ENCODE results near the gene CHST6. TPM values are rescaled to one million over a fixed set of nuclear protein-coding genes. Genes with fewer than 3 reads are reported as not detected.

Gene CHST6
- total RNA-seq, 1 experiment from 2014 or later, result 17.9 TPM

GRCh38 chr16:75527825-75528299 is 32.6 kb upstream of the CHST6 start:
- Histone ChIP-seq H2AFZ (ENCODE audit: low read depth, low read length, poor library complexity, severe bottlenecking) (no peak overlapping the region), H4K20me1 (ENCODE audit: insufficient read depth) (no peaks in the 10 kb centered on the region), H3K4me2 (ENCODE audit: low read length) (no peak overlapping the region), H3K4me3 (replicated peaks in 1 of 2; ENCODE audit: low read depth in 1 of 2, low read length in 2 of 2) (no peak overlapping the region), H3K27me3 (ENCODE audit: insufficient read depth, low read length) (no peaks in the 10 kb centered on the region), H3K9ac (ENCODE audit: low read length) (no peak overlapping the region), H3K27ac (ENCODE audit: low read depth, low read length) (no peak overlapping the region), H3K9me3 (ENCODE audit: control insufficient read depth in 1 of 2, insufficient read depth in 1 of 2, low read depth in 1 of 2, low read length in 2 of 2) (no peaks in the 10 kb centered on the region), H3K9me2 (ENCODE audit: insufficient read depth) (no peaks in the 10 kb centered on the region), H3K4me1 (ENCODE audit: control insufficient read depth in 1 of 2, insufficient read depth in 2 of 2, low read length in 2 of 2) (no peaks in the 10 kb centered on the region), H3K36me3 (ENCODE audit: control insufficient read depth in 1 of 2, insufficient read depth in 2 of 2, low read length in 2 of 2) (no peaks in the 10 kb centered on the region), H3K79me2 (ENCODE audit: insufficient read depth, low read length) (no peaks in the 10 kb centered on the region)
- ChIA-PET RAD21 (ENCODE audit: low non-redundant PET in 1 of 2, low total read pairs in 2 of 2, uncharacterized antibody in 2 of 2, unreplicated experiment in 2 of 2) (no interaction called here), POLR2A (interaction anchor here (0.8 kb wide), 1 partner anchor 10 kb away, joined by 3 read pairs; no protein-coding TSS in a partner anchor), CTCF (no interaction called here)
- DNase-seq (ENCODE audit: low read depth, low spot score), result no peak
- no peak for ATAC-seq
- no TSS peak for BruUV-seq (replicated peaks)
- intact Hi-C loops (cut with micrococcal nuclease), result no loop called here
- TF ChIP-seq, protein P1, sequence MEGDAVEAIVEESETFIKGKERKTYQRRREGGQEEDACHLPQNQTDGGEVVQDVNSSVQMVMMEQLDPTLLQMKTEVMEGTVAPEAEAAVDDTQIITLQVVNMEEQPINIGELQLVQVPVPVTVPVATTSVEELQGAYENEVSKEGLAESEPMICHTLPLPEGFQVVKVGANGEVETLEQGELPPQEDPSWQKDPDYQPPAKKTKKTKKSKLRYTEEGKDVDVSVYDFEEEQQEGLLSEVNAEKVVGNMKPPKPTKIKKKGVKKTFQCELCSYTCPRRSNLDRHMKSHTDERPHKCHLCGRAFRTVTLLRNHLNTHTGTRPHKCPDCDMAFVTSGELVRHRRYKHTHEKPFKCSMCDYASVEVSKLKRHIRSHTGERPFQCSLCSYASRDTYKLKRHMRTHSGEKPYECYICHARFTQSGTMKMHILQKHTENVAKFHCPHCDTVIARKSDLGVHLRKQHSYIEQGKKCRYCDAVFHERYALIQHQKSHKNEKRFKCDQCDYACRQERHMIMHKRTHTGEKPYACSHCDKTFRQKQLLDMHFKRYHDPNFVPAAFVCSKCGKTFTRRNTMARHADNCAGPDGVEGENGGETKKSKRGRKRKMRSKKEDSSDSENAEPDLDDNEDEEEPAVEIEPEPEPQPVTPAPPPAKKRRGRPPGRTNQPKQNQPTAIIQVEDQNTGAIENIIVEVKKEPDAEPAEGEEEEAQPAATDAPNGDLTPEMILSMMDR (IDR thresholded peaks at IDR 0.05 in 2 of 3, conservative IDR thresholded peaks at IDR 0.05 in 1 of 3; ENCODE audit: borderline replicate concordance in 1 of 3, insufficient read depth in 1 of 3, low read depth in 2 of 3, low read length in 2 of 3), result no peak
- TF ChIP-seq CBX3 (IDR thresholded peaks at IDR 0.05; ENCODE audit: low read depth), result no peak
- no peak for TF ChIP-seq EZH2 (IDR thresholded peaks at IDR 0.05)
- TF ChIP-seq ZFX (IDR thresholded peaks at IDR 0.05), result no peak
- TF ChIP-seq, protein P2, sequence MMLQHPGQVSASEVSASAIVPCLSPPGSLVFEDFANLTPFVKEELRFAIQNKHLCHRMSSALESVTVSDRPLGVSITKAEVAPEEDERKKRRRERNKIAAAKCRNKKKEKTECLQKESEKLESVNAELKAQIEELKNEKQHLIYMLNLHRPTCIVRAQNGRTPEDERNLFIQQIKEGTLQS (IDR thresholded peaks at IDR 0.05), result no peak
- TF ChIP-seq, protein P3, sequence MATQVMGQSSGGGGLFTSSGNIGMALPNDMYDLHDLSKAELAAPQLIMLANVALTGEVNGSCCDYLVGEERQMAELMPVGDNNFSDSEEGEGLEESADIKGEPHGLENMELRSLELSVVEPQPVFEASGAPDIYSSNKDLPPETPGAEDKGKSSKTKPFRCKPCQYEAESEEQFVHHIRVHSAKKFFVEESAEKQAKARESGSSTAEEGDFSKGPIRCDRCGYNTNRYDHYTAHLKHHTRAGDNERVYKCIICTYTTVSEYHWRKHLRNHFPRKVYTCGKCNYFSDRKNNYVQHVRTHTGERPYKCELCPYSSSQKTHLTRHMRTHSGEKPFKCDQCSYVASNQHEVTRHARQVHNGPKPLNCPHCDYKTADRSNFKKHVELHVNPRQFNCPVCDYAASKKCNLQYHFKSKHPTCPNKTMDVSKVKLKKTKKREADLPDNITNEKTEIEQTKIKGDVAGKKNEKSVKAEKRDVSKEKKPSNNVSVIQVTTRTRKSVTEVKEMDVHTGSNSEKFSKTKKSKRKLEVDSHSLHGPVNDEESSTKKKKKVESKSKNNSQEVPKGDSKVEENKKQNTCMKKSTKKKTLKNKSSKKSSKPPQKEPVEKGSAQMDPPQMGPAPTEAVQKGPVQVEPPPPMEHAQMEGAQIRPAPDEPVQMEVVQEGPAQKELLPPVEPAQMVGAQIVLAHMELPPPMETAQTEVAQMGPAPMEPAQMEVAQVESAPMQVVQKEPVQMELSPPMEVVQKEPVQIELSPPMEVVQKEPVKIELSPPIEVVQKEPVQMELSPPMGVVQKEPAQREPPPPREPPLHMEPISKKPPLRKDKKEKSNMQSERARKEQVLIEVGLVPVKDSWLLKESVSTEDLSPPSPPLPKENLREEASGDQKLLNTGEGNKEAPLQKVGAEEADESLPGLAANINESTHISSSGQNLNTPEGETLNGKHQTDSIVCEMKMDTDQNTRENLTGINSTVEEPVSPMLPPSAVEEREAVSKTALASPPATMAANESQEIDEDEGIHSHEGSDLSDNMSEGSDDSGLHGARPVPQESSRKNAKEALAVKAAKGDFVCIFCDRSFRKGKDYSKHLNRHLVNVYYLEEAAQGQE (IDR thresholded peaks at IDR 0.05; ENCODE audit: low read depth), result no peak
- TF ChIP-seq FOSL1 (IDR thresholded peaks at IDR 0.05; ENCODE audit: low read depth), result no peak
- TF ChIP-seq ZNF274 (IDR thresholded peaks at IDR 0.05; ENCODE audit: low read depth, low read length), result no peak
- no peak for TF ChIP-seq ZBTB33 (IDR thresholded peaks at IDR 0.05; ENCODE audit: extremely low read depth, insufficient replicate concordance, low read length)
- no peak for TF ChIP-seq POLR2A (IDR thresholded peaks at IDR 0.05; ENCODE audit: borderline replicate concordance, extremely low read depth, insufficient read depth, insufficient read length)
- TF ChIP-seq EZH2phosphoT487 (IDR thresholded peaks at IDR 0.05; ENCODE audit: borderline replicate concordance), result no peak
- no peak for TF ChIP-seq MAX (IDR thresholded peaks at IDR 0.05)
- TF ChIP-seq TCF7L2 (IDR thresholded peaks at IDR 0.05; ENCODE audit: borderline replicate concordance, extremely low read depth, insufficient read depth, insufficient read length), result no peak
- no peak for TF ChIP-seq SP1 (IDR thresholded peaks at IDR 0.05; ENCODE audit: low read depth)
- no peak for TF ChIP-seq ELF1 (IDR thresholded peaks at IDR 0.05; ENCODE audit: borderline replicate concordance, low read depth)
- TF ChIP-seq EGR1 (IDR thresholded peaks at IDR 0.05; ENCODE audit: low read depth), result no peak
- no peak for TF ChIP-seq YY1 (IDR thresholded peaks at IDR 0.05; ENCODE audit: extremely low read depth, insufficient replicate concordance, low read depth, low read length)
- no peak for TF ChIP-seq CEBPB (IDR thresholded peaks at IDR 0.05; ENCODE audit: low read depth)
- no peak for TF ChIP-seq POLR2AphosphoS5 (IDR thresholded peaks at IDR 0.05; ENCODE audit: low read depth, low read length)
